ENCODE measurements around the gene MALT1.

Gene MALT1

DNA sequence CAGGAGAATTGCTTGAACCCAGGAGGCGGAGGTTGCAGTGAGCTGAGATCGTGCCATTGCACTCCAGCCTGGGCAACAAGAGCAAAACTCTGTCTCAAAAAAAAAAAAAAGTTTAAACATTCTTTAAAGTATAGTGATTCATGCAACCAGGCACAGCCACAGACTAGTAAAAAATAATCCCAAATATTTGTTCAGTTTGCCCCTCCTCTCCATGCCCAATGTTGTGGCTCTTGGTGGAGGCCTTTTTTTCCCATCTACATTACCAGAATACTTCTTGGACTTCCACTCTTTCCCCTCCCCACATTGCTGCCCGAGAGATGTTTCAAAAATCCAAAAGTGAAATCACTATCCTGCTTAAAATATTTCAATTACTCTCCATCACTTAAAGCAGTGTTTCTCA lies 5.1 kb upstream of the MALT1 start:
- TF ChIP-seq EZH2phosphoT487 (IDR thresholded peaks at IDR 0.05; ENCODE audit: low read depth) = no peak
- TF ChIP-seq, protein P1, sequence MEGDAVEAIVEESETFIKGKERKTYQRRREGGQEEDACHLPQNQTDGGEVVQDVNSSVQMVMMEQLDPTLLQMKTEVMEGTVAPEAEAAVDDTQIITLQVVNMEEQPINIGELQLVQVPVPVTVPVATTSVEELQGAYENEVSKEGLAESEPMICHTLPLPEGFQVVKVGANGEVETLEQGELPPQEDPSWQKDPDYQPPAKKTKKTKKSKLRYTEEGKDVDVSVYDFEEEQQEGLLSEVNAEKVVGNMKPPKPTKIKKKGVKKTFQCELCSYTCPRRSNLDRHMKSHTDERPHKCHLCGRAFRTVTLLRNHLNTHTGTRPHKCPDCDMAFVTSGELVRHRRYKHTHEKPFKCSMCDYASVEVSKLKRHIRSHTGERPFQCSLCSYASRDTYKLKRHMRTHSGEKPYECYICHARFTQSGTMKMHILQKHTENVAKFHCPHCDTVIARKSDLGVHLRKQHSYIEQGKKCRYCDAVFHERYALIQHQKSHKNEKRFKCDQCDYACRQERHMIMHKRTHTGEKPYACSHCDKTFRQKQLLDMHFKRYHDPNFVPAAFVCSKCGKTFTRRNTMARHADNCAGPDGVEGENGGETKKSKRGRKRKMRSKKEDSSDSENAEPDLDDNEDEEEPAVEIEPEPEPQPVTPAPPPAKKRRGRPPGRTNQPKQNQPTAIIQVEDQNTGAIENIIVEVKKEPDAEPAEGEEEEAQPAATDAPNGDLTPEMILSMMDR (IDR thresholded peaks at IDR 0.05; ENCODE audit: low read depth, low read length) = no peak
- no peak overlapping the region for H3K9ac ChIP-seq (ENCODE audit: low read length)
- no peaks in the 10 kb centered on the region for H4K20me1 ChIP-seq (ENCODE audit: insufficient read depth, low read length)
- no peak overlapping the region for H3K27ac ChIP-seq (ENCODE audit: low read length)
- H3K27me3 ChIP-seq (ENCODE audit: low read depth, low read length) = peaks cover 42% of the 10 kb centered on the region
- no peak overlapping the region for H2AFZ ChIP-seq (ENCODE audit: low read depth, low read length)
- no peaks in the 10 kb centered on the region for H3K79me2 ChIP-seq (ENCODE audit: low read length)
- H3K4me2 ChIP-seq (ENCODE audit: low read length) = peak overlapping the region; percentile 8; the same call in 1 of the 2 replicates
- H3K4me1 ChIP-seq (ENCODE audit: low read length) = peaks cover 55% of the 10 kb centered on the region
- no peaks in the 10 kb centered on the region for H3K9me3 ChIP-seq (ENCODE audit: insufficient read depth, low read length)
- H3K36me3 ChIP-seq (replicated peaks; ENCODE audit: low read depth, low read length) = no peaks in the 10 kb centered on the region
- H3K4me3 ChIP-seq (ENCODE audit: low read length) = no peak overlapping the region

DNA sequence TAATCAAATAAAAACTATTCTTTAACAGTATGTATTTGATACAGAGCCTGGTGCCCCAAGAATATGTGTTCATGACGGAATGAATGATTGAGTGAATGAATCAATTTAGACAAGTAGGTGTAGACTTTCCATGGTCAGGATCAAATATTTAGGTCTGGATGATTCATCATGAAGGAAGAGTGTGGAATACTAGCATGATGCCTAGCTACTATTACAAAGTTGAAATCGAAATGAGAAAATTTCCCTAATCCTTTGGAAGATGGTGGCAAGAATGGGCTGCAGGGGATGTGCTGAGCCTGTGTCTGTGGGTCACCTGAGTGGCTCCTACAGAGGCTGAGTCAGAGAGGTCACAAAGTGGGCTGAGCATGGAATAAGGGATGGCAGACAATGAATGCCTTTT lies 3.1 kb upstream of the MALT1 start:
- peaks cover 34% of the 10 kb centered on the region for H3K27me3 ChIP-seq (ENCODE audit: low read depth, low read length)
- no peaks in the 10 kb centered on the region for H4K20me1 ChIP-seq (ENCODE audit: insufficient read depth, low read length)
- no peaks in the 10 kb centered on the region for H3K36me3 ChIP-seq (replicated peaks; ENCODE audit: low read depth, low read length)
- peaks cover 40% of the 10 kb centered on the region for H3K4me1 ChIP-seq (ENCODE audit: low read length)
- H3K27ac ChIP-seq (ENCODE audit: low read length) = no peak overlapping the region
- H3K79me2 ChIP-seq (ENCODE audit: low read length) = peaks cover 13% of the 10 kb centered on the region
- TF ChIP-seq, protein P1 (IDR thresholded peaks at IDR 0.05; ENCODE audit: low read depth, low read length) = no peak
- TF ChIP-seq EZH2phosphoT487 (IDR thresholded peaks at IDR 0.05; ENCODE audit: low read depth) = no peak
- no peak overlapping the region for H3K9ac ChIP-seq (ENCODE audit: low read length)
- H2AFZ ChIP-seq (ENCODE audit: low read depth, low read length) = no peak overlapping the region
- H3K4me2 ChIP-seq (ENCODE audit: low read length) = no peak overlapping the region
- H3K4me3 ChIP-seq (ENCODE audit: low read length) = no peak overlapping the region
- H3K9me3 ChIP-seq (ENCODE audit: insufficient read depth, low read length) = no peaks in the 10 kb centered on the region

DNA sequence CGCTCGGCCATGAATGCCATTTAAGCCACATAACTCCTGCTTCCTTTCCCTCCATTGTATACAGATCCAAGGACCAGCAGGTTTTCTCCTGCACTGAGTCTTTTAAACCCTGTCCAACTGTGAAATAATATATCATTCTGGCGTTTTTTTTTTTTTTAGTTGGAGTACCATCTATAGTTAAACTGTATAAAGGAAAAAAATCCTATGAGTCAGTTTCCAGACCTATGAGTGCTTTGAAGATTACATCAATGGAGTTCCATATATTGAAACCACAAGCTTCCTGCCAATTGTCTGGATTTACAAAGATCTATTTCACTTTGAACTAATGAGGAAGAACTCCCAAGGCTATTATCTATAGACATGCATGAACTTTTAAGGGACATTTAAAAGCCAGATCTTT lies 2.4 kb upstream of the MALT1 start:
- H3K9ac ChIP-seq (ENCODE audit: low read length) = no peak overlapping the region
- H3K27me3 ChIP-seq (ENCODE audit: low read depth, low read length) = peaks cover 31% of the 10 kb centered on the region
- TF ChIP-seq EZH2phosphoT487 (IDR thresholded peaks at IDR 0.05; ENCODE audit: low read depth) = no peak
- TF ChIP-seq, protein P1 (IDR thresholded peaks at IDR 0.05; ENCODE audit: low read depth, low read length) = no peak
- H2AFZ ChIP-seq (ENCODE audit: low read depth, low read length) = no peak overlapping the region
- peaks cover 19% of the 10 kb centered on the region for H3K79me2 ChIP-seq (ENCODE audit: low read length)
- H3K4me1 ChIP-seq (ENCODE audit: low read length) = peaks cover 40% of the 10 kb centered on the region
- H3K9me3 ChIP-seq (ENCODE audit: insufficient read depth, low read length) = no peaks in the 10 kb centered on the region
- peaks cover 2% of the 10 kb centered on the region; the same call in 1 of the 2 replicates for H4K20me1 ChIP-seq (ENCODE audit: insufficient read depth, low read length)
- no peak overlapping the region for H3K27ac ChIP-seq (ENCODE audit: low read length)
- peaks cover 3% of the 10 kb centered on the region for H3K36me3 ChIP-seq (replicated peaks; ENCODE audit: low read depth, low read length)
- H3K4me2 ChIP-seq (ENCODE audit: low read length) = no peak overlapping the region
- H3K4me3 ChIP-seq (ENCODE audit: low read length) = no peak overlapping the region

DNA sequence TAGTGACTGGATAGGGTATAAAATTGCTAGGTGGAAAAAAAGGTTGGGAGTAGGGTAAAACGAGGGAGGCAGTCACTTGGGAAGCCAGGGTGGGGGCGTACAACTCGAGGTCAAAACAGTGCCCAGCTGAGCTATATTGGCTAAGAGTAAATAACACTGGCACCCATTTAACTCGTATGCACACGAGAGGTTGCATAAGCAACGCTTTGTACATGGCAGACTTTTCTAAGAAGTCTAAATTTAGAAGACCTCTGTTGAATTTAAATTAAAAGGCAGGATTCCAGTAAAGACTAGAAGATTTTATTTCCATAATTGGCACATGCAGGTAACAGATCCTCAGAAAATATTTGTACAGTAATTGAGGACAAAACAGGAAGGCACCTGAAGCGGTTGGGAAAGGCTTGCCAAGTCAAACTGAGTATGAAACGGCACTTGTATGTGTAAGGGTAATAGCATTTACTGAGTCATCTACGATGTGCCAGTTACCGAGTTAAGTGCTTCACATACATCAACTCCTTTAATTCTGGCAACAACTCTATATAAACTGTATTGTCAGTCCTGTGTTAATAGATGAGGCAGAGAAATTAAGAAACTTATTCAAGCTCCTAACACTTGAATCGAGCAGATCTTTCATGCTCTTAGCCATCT lies 1.4 kb upstream of the MALT1 start:
- peak overlapping the region; percentile 83 for H3K4me2 ChIP-seq (ENCODE audit: low read length)
- no peak overlapping the region for H2AFZ ChIP-seq (ENCODE audit: low read depth, low read length)
- TF ChIP-seq, protein P1 (IDR thresholded peaks at IDR 0.05; ENCODE audit: low read depth, low read length) = no peak
- TF ChIP-seq EZH2phosphoT487 (IDR thresholded peaks at IDR 0.05; ENCODE audit: low read depth) = 0 out of 2 replicates have a peak, but pooled peaks have one; percentile 13
- H3K4me3 ChIP-seq (ENCODE audit: low read length) = peak overlapping the region; percentile 73
- peaks cover 27% of the 10 kb centered on the region for H3K79me2 ChIP-seq (ENCODE audit: low read length)
- peaks cover 6% of the 10 kb centered on the region; the same call in 1 of the 2 replicates for H4K20me1 ChIP-seq (ENCODE audit: insufficient read depth, low read length)
- H3K4me1 ChIP-seq (ENCODE audit: low read length) = peaks cover 35% of the 10 kb centered on the region
- H3K27me3 ChIP-seq (ENCODE audit: low read depth, low read length) = peaks cover 30% of the 10 kb centered on the region
- peaks cover 6% of the 10 kb centered on the region for H3K36me3 ChIP-seq (replicated peaks; ENCODE audit: low read depth, low read length)
- H3K27ac ChIP-seq (ENCODE audit: low read length) = no peak overlapping the region
- peak overlapping the region; percentile 57 for H3K9ac ChIP-seq (ENCODE audit: low read length)
- H3K9me3 ChIP-seq (ENCODE audit: insufficient read depth, low read length) = no peaks in the 10 kb centered on the region

All from OCI-LY3 (cell line).